ENCODE measurements around the gene DNM3.
A peak's percentile ranks its signal among the peaks of the same experiment; 100 is the strongest.

The DNM3 gene

GRCh38 chr1:172342584-172343239, 501.4 kb downstream of the DNM3 start:
- CTCF ChIA-PET, result interaction anchor here (0.6 kb wide), 1 partner anchor 353 kb away, joined by 3 read pairs; no protein-coding TSS in a partner anchor
- Histone ChIP-seq H3K4me1 (ENCODE audit: control insufficient read depth, insufficient read depth, low read length) (0 out of 2 replicates have a peak, but pooled peaks cover 4% of the 10 kb centered on the region), H3K4me3 (ENCODE audit: low read depth, low read length) (no peak overlapping the region), H3K36me3 (ENCODE audit: control insufficient read depth in 2 of 2, insufficient read depth in 1 of 2, low read length in 2 of 2) (no peaks in the 10 kb centered on the region), H3K27ac (ENCODE audit: extremely low read depth, low read depth, low read length) (no peak overlapping the region), H3K9me3 (ENCODE audit: control insufficient read depth, insufficient read depth, low read depth, low read length) (peaks cover 4% of the 10 kb centered on the region; the same call in 1 of the 2 replicates)
- POLR2A ChIA-PET, result interaction anchor here (1.1 to 1.7 kb wide), 2 partner anchors 16 to 17 kb away, joined by 4 to 6 read pairs; no protein-coding TSS in a partner anchor
- TF ChIP-seq TCF7L2 (IDR thresholded peaks at IDR 0.05; ENCODE audit: borderline replicate concordance, low read depth, low read length), result peak; percentile 50; the same call in 1 of the 2 replicates
- TF ChIP-seq ZNF174 (tag by site-specific recombination; IDR thresholded peaks at IDR 0.05), result no peak

- POLR2A ChIA-PET, result interaction anchor here (1.1 to 1.7 kb wide), 2 partner anchors 15 to 16 kb away, joined by 4 to 6 read pairs; no protein-coding TSS in a partner anchor
- H3K9me3 ChIP-seq (ENCODE audit: control insufficient read depth, insufficient read depth, low read depth, low read length), result peaks cover 4% of the 10 kb centered on the region; the same call in 1 of the 2 replicates
- no peaks in the 10 kb centered on the region for H3K36me3 ChIP-seq (ENCODE audit: control insufficient read depth in 2 of 2, insufficient read depth in 1 of 2, low read length in 2 of 2)
- H3K4me1 ChIP-seq (ENCODE audit: control insufficient read depth, insufficient read depth, low read length), result 0 out of 2 replicates have a peak, but pooled peaks cover 4% of the 10 kb centered on the region
- no peak overlapping the region; the same call in 1 of the 2 replicates for H3K27ac ChIP-seq (ENCODE audit: extremely low read depth, low read depth, low read length)
- H3K4me3 ChIP-seq (ENCODE audit: low read depth, low read length), result no peak overlapping the region
- TF ChIP-seq ZFP69B (tag by site-specific recombination; IDR thresholded peaks at IDR 0.05), result no peak
- no peak for TF ChIP-seq FEZF1 (tag by site-specific recombination; IDR thresholded peaks at IDR 0.05)
- TF ChIP-seq BCL6B (tag by site-specific recombination; IDR thresholded peaks at IDR 0.05), result no peak
- no peak for TF ChIP-seq ZNF121 (tag by site-specific recombination; IDR thresholded peaks at IDR 0.05)
- TF ChIP-seq ZNF155 (tag by site-specific recombination; IDR thresholded peaks at IDR 0.05), result no peak
- TF ChIP-seq ZNF76 (tag by site-specific recombination; IDR thresholded peaks at IDR 0.05; ENCODE audit: borderline replicate concordance, low read depth), result no peak
- peak; percentile 17; the same call in 1 of the 2 replicates for TF ChIP-seq PRDM6 (tag by site-specific recombination; IDR thresholded peaks at IDR 0.05)
- no peak for TF ChIP-seq ZSCAN30 (tag by site-specific recombination; IDR thresholded peaks at IDR 0.05)
- CTCF ChIA-PET, result interaction anchor here (0.6 kb wide), 1 partner anchor 354 kb away, joined by 3 read pairs; no protein-coding TSS in a partner anchor
Measured at GRCh38 chr1:172343240-172344160, 502.2 kb downstream of the DNM3 start.

GRCh38 chr1:172344444-172344843, 503.1 kb downstream of the DNM3 start:
- CTCF ChIA-PET, result no interaction called here
- 0 out of 2 replicates have a peak, but pooled peaks cover 4% of the 10 kb centered on the region for H3K4me1 ChIP-seq (ENCODE audit: control insufficient read depth, insufficient read depth, low read length)
- no peak overlapping the region for H3K4me3 ChIP-seq (ENCODE audit: low read depth, low read length)
- peaks cover 4% of the 10 kb centered on the region; the same call in 1 of the 2 replicates for H3K9me3 ChIP-seq (ENCODE audit: control insufficient read depth, insufficient read depth, low read depth, low read length)
- no peak overlapping the region for H3K27ac ChIP-seq (ENCODE audit: extremely low read depth, low read depth, low read length)
- H3K36me3 ChIP-seq (ENCODE audit: control insufficient read depth in 2 of 2, insufficient read depth in 1 of 2, low read length in 2 of 2), result no peaks in the 10 kb centered on the region
- POLR2A ChIA-PET, result interaction anchor here (1.7 kb wide), 1 partner anchor 15 kb away, joined by 6 read pairs; no protein-coding TSS in a partner anchor
- TF ChIP-seq ZNF16 (tag by site-specific recombination; IDR thresholded peaks at IDR 0.05; ENCODE audit: low read depth), result no peak

GRCh38 chr1:172345077-172345476, 503.8 kb downstream of the DNM3 start:
- Histone ChIP-seq H3K27ac (ENCODE audit: extremely low read depth, low read depth, low read length) (no peak overlapping the region), H3K36me3 (ENCODE audit: control insufficient read depth in 2 of 2, insufficient read depth in 1 of 2, low read length in 2 of 2) (no peaks in the 10 kb centered on the region), H3K4me3 (ENCODE audit: low read depth, low read length) (no peak overlapping the region), H3K4me1 (ENCODE audit: control insufficient read depth, insufficient read depth, low read length) (0 out of 2 replicates have a peak, but pooled peaks cover 4% of the 10 kb centered on the region), H3K9me3 (ENCODE audit: control insufficient read depth, insufficient read depth, low read depth, low read length) (peaks cover 4% of the 10 kb centered on the region; the same call in 1 of the 2 replicates)
- ChIA-PET CTCF (no interaction called here), POLR2A (no interaction called here)
- TF ChIP-seq HIC1 (tag by site-specific recombination; IDR thresholded peaks at IDR 0.05) (no peak), ZBTB20 (tag by site-specific recombination; IDR thresholded peaks at IDR 0.05) (no peak), ZNF311 (tag by site-specific recombination; IDR thresholded peaks at IDR 0.05; ENCODE audit: borderline replicate concordance) (no peak), ZNF26 (tag by site-specific recombination; IDR thresholded peaks at IDR 0.05) (no peak), KLF16 (tag by site-specific recombination; IDR thresholded peaks at IDR 0.05) (no peak)
